ENCODE data around the gene IFI35.

- no peak for TF ChIP-seq CTCF (IDR thresholded peaks at IDR 0.05)
- no peak for TF ChIP-seq CHD4 (IDR thresholded peaks at IDR 0.05; ENCODE audit: borderline replicate concordance)
- no peak for TF ChIP-seq MAFK (IDR thresholded peaks at IDR 0.05; ENCODE audit: partially characterized antibody)
- TF ChIP-seq JUN (IDR thresholded peaks at IDR 0.05), result no peak
- TF ChIP-seq POLR2A (IDR thresholded peaks at IDR 0.05; ENCODE audit: low read length), result no peak
These were observed 20.0 kb downstream of the IFI35 start for GRCh38 chr17:43026595-43026994.
